Tibial nerve (tissue), 4 donors: ENCODE measurements around the gene HAUS7. TPM values are rescaled to one million over a fixed set of nuclear protein-coding genes. Genes with fewer than 3 reads are reported as not detected.
"Not testable (repeated sequence)": the region's sequence is repeated elsewhere in the genome, so short reads cannot be mapped to it uniquely, and the experiment has no call there.

ENCODE experiments used
- DNase-seq, 2 donors: peaks; one replicate each; pipeline ENCODE4 v3.0.0-alpha.2; 2019; ENCODE audit warnings: low spot score in 2 of 2
- H3K27ac ChIP-seq, 4 donors: fragments of 200-600 bp; sonication (generic) in 3 of 4; one replicate each; pipeline ENCODE4 v1.5.1; 2017 to 2019; ENCODE audit warnings: mild to moderate bottlenecking in 1 of 4
- H3K27me3 ChIP-seq, 2 donors: fragments of 200-600 bp; sonication (generic) in 1 of 2; one replicate each; pipeline versions ENCODE4 v1.5.1 to v1.6.0; 2017 to 2019
- H3K36me3 ChIP-seq, 3 donors: fragments of 200-600 bp; sonication (generic); one replicate each; pipeline ENCODE4 v1.5.1; 2018 to 2019
- H3K4me1 ChIP-seq, 4 donors: fragments of 200-600 bp; sonication (generic) in 3 of 4; one replicate each; pipeline ENCODE4 v1.5.1; 2017 to 2019
- H3K4me3 ChIP-seq, 4 donors: fragments of 200-600 bp; sonication (generic) in 3 of 4; one replicate each; pipeline ENCODE4 v1.5.1; 2017 to 2019; ENCODE audit warnings: mild to moderate bottlenecking in 1 of 4, moderate library complexity in 1 of 4
- H3K9me3 ChIP-seq, 4 donors: fragments of 200-600 bp; sonication (generic) in 3 of 4; one replicate each; pipeline ENCODE4 v1.5.1; 2017 to 2019
- CTCF ChIP-seq, 5 experiments: fragments of 200-600 bp in 3 of 5; fragments of 450-650 bp in 2 of 5; sonication (generic) in 3 of 5; IDR thresholded peaks; one replicate each; pipeline ENCODE4 v1.5.1; 2016 to 2019; ENCODE audit warnings: antibody characterized with exemption in 5 of 5, mild to moderate bottlenecking in 3 of 5, moderate library complexity in 2 of 5
- EP300 ChIP-seq, 2 donors: sonication (generic); formaldehyde crosslinking; IDR thresholded peaks; one replicate each; pipeline ENCODE4 v1.6.1; 2017; ENCODE audit warnings: antibody characterized with exemption in 2 of 2, mild to moderate bottlenecking in 1 of 2
- POLR2A ChIP-seq, 2 donors: fragments of 450-650 bp; IDR thresholded peaks; one replicate each; pipeline ENCODE4 v1.6.1; 2017; ENCODE audit warnings: antibody characterized with exemption in 2 of 2, mild to moderate bottlenecking in 2 of 2, moderate library complexity in 2 of 2
- WGBS, 2 donors: methylation state at CpG; one replicate each; pipeline ENCODE4 v1.1.5; 2018; 5-methylcytosine and 5-hydroxymethylcytosine counted together
- total RNA-seq, 4 donors: library from RNA; depleted of rRNA; stranded (reverse); fragments of >200 nt; gene quantifications; one replicate each; pipeline ENCODE4 v1.1.0, GENCODE V29; 2016

HAUS7 gene
- total RNA-seq, 4 donors from 2014 or later: 27.8 to 79.8 (median 30.6) TPM

GRCh38 chrX:153406011-153406410 lies 64.4 kb downstream of the HAUS7 start:
- TF ChIP-seq EP300 (IDR thresholded peaks at IDR 0.05) (no peak), POLR2A (IDR thresholded peaks at IDR 0.05) (no peak), CTCF (IDR thresholded peaks at IDR 0.05) (no peak)
- Histone ChIP-seq H3K4me1 (no peaks in the 10 kb centered on the region), H3K27ac (no peak overlapping the region), H3K4me3 (no peak overlapping the region), H3K36me3 (no peaks in the 10 kb centered on the region), H3K9me3 (no peaks in the 10 kb centered on the region), H3K27me3 (no peaks in the 10 kb centered on the region)
- DNase-seq: no peak
- WGBS, 2 donors: 83 to 90% methylated on average over 9 of the region's 9 CpGs

GRCh38 chrX:153405426-153405825 lies 65.0 kb downstream of the HAUS7 start:
- TF ChIP-seq POLR2A (IDR thresholded peaks at IDR 0.05) (no peak), EP300 (IDR thresholded peaks at IDR 0.05) (no peak), CTCF (IDR thresholded peaks at IDR 0.05) (no peak)
- Histone ChIP-seq H3K36me3 (no peaks in the 10 kb centered on the region), H3K4me1 (no peaks in the 10 kb centered on the region), H3K27ac (no peak overlapping the region), H3K4me3 (no peak overlapping the region), H3K9me3 (no peaks in the 10 kb centered on the region), H3K27me3 (no peaks in the 10 kb centered on the region)
- no peak for DNase-seq
- 28 to 47% methylated on average over 4 to 5 of the region's 5 CpGs for WGBS, 2 donors

- 80% methylated on average over 5 of the region's 5 CpGs for WGBS, 2 donors
- H3K4me3 ChIP-seq, H3K27ac ChIP-seq, H3K27me3 ChIP-seq, H3K4me1 ChIP-seq, DNase-seq, H3K9me3 ChIP-seq, H3K36me3 ChIP-seq: not testable (repeated sequence)
These were observed 66.0 kb downstream of the HAUS7 start for GRCh38 chrX:153404333-153404732.

GRCh38 chrX:153401133-153401764 lies 69.1 kb downstream of the HAUS7 start, which contains the start of gene PNMA6E:
Gene PNMA6E (minus strand): TSS chrX:153401350. CDS start chrX:153398849, 2,501 bp downstream.
- H3K4me1 ChIP-seq: no peaks in the 10 kb centered on the region
- WGBS, 2 donors: 91 to 93% methylated on average over 21 to 28 of the region's 29 CpGs
- no peak within 1 kb of the TSS for H3K27ac ChIP-seq
- TF ChIP-seq POLR2A (IDR thresholded peaks at IDR 0.05) (no peak), EP300 (IDR thresholded peaks at IDR 0.05) (no peak), CTCF (IDR thresholded peaks at IDR 0.05) (no peak)
- no peaks in the 10 kb centered on the region for H3K36me3 ChIP-seq
- no peaks in the 10 kb centered on the region for H3K9me3 ChIP-seq
- no peak within 1 kb of the TSS for H3K4me3 ChIP-seq
- no peak for DNase-seq
- peaks cover 0 to 6% of the 10 kb centered on the region in 2 donors for H3K27me3 ChIP-seq

GRCh38 chrX:153400146-153401132 lies 69.9 kb downstream of the HAUS7 start:
- DNase-seq: no peak
- TF ChIP-seq EP300 (IDR thresholded peaks at IDR 0.05) (no peak), POLR2A (IDR thresholded peaks at IDR 0.05) (no peak), CTCF (IDR thresholded peaks at IDR 0.05) (peak in 4 of 5 experiments; percentile 34 to 48 (median 41))
- H3K27me3 ChIP-seq: peaks cover 0 to 6% of the 10 kb centered on the region in 2 donors
- H3K36me3 ChIP-seq: no peaks in the 10 kb centered on the region
- H3K9me3 ChIP-seq: no peaks in the 10 kb centered on the region
- WGBS, 2 donors: 74 to 81% methylated on average over 28 to 58 of the region's 60 CpGs
- H3K4me3 ChIP-seq: no peak overlapping the region
- no peaks in the 10 kb centered on the region for H3K4me1 ChIP-seq
- no peak overlapping the region for H3K27ac ChIP-seq
